ENCODE measurements around the gene CDYL.

The CDYL gene

GRCh38 chr6:4964675-4965561 is 188.7 kb downstream of the CDYL start:
- DNase-seq (ENCODE audit: low spot score), result no peak

DNA sequence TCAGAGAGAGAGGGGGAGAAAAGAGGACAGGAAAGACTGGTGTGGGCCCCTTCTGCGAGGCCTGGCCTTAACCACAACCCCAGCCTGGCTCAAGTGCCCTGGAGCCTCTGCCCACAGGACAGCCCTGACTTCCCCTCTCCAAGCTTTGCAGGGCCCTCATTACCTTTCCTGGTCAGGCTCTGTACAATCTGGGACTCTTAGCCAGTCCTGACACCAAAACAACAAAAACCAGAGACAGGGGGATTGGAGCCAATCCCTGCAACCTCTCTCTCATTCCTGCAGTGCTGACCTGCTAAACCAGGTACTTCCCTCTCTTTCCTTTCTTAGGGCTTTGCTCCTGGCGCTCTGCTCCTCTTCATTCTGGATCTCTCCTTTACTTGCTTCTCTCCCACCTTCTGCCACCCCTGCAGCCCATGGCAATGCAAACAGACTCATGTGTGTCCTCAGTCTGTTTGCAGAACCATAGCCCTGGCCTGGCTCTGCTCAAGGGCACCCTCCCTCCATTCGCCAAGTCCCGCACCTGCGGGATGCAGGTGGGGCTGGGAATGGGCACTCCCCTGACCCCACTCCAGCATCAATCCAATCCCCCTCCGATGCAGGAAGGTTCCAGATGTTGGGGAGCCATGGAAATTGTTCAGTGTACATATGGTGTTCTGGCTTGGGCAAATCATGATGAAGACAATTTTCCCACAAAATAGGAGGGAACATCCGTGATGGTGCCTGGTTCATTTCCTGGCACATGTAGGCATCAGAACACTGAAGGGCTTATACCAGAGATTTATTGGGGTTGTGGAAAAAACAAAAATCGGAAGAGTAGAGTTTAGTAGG is 189.6 kb downstream of the CDYL start:
- DNase-seq (ENCODE audit: low spot score), result no peak

DNA sequence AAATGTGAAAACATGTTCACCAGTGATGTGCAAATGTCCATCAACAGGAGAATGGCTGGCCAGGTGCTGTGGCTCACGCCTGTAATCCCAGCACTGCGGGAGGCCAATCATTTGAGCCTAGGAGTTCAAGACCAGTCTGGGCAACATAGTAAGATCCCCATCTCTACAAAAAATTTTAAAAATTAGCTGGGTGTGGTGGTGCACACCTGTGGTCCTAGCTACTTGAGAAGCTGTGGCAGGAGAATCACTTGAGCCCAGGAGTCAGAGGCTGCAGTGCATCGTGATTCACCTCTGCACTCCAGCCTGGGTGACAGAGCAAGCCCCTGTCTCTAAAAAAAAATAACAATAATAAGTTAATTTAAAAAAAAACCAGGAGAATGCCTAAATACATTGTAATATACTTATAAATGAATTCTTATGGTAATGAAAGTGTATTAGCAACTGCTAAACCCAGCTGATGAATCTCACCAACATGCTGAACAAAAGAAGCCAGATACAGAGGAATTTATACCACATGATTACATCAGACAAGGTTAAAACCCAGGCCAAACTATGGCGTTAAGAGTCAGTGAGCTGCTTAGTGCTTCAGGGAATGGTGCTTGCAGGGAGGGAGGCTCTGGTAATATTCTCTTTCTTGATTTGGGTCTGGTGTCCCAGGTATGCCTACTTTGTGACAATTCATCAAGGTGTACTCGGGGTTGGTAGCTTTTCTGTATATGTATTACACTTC is 191.3 kb downstream of the CDYL start:
- no peak for DNase-seq (ENCODE audit: low spot score)

GRCh38 chr6:4969609-4970285 is 193.5 kb downstream of the CDYL start:
- DNase-seq (ENCODE audit: low spot score), result no peak

- DNase-seq (ENCODE audit: low spot score), result no peak
Measured at GRCh38 chr6:4970739-4971395, 194.7 kb downstream of the CDYL start.

DNA sequence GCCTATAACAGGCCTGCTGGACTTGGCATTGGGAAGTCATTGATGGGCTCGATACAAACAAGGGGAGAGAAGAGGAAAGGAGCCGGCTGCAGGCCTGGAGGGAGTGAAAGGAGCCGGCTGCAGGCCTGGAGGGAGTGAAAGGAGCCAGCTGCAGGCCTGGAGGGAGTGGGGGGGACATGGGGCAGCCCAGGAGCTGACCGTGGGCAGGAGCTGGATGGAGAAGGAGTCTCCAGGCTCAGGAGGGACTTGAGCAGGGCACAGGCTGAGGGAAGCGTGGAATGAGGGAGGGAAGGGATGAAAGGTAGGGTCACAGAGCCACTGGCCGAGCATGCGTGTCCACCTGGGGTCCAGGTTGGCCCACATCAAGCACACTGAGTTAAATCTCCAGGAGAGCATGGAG is 195.6 kb downstream of the CDYL start:
- DNase-seq (ENCODE audit: low spot score), result no peak

DNA sequence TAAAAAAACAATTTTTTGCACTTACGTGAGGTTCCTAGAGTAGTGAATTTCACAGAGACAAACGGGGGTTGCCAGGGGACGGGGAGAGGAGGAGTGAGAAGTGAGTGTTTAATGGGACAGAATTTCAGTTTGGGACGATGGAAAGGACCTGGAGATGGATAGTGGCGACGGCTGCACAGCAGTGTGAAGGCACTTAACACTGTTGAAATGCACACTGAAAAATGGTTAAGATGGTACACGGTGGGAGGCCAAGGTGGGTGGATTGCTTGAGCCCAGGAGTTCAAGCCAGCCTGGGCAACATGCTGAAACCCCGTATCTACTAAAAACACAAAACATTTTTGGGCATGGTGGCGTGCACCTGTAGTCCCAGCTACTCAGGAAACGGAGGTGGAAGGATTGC is 196.2 kb downstream of the CDYL start:
- no peak for DNase-seq (ENCODE audit: low spot score)

GRCh38 chr6:4973415-4973814 is 197.2 kb downstream of the CDYL start:
- DNase-seq (ENCODE audit: low spot score), result no peak

DNA sequence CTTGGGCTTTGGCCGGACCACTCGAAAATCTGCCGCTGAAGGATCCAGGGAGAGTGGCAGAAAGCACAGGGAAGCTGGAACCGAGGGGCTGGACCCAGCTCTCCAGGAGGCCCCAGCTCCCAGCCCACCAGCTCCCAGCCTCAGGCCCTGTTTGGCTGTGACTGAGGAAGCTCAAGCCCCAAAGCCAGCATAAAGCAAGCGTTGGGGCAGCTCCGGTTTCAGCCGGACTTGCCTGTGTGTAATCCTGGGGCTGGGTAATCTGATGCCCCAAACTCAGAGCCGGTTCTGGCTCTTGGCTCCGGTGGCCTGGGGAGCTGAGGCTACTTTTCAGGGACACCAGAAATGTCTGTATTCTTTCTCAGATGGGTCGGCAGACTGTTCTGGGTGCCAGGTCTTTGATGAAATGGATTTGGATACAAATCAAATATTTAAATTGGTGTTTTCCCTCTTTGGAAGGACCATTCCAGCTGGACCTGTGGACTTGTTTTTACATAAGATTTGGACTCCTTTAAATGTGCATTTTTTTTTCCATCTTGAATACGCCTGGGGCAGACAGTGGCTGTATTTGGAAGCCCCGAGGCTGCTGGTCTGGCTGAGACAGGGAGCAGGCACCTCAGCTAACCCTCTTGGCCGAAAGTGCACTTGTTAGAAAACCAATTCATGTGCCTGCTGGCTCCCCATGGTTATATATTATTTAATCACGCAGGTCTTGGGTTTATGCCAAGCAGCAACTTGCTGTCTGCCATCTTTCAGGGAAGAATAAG is 198.0 kb downstream of the CDYL start:
- no peak for DNase-seq (ENCODE audit: low spot score)

DNA sequence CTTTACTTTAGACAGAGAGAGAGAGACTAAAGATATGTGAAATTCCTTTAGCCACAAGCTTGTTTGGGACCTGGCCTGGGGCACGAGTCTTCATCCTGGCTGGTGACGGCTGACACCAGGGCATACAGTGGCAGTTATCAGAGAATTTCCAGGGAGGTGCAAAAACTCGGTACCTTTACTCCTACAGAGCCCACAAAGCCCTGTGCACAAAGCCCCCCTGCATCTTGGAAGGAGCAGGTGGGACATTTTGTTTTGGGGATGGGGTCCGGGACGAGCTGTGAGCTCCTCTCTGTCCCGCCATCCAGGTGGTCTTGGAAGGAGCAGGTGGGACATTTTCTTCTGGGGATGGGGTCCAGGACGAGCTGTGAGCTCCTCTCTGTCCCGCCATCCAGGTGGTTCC is 198.8 kb downstream of the CDYL start:
- no peak for DNase-seq (ENCODE audit: low spot score)

GRCh38 chr6:4975506-4975905 is 199.3 kb downstream of the CDYL start:
- no peak for DNase-seq (ENCODE audit: low spot score)

GRCh38 chr6:4977468-4977867 is 201.3 kb downstream of the CDYL start:
- DNase-seq (ENCODE audit: low spot score), result no peak

DNA sequence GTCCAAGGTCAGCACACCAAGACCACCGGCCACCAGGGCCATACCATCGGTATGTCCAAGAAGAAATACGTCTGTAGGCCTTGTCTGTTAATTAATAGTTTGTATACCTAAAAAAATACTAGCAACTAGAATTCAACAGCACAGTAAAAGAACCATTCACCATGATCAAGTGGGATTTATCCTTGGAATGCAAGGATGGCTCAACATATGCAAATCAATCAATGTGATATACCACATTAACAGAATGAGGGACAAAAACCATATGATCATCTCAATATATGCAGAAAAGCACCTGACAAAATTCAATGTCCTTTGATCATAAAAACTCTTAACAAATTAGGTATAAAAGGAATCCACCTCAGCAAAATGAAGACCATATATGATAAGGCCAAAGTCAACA is 203.2 kb downstream of the CDYL start:
- no peak for DNase-seq (ENCODE audit: low spot score)

DNA sequence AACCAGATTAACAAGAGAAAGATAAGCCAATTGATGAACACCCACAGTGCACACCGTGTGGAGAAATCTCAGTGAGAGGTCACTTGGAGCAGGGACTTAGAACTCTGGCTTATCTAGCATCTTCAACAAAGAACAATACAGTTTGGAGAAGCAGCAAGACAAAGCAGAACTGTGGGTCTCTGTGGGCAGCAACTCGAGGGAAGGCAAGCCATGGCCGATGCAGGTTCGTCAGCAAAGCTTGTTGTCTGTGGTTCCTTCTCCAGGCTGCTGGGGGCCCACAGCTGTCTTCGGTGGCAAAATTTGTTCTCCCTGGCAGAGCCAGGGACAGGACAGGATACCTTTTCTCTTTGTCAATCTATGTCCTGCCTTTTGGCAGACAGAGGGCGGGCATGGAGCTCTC is 205.6 kb downstream of the CDYL start:
- no peak for DNase-seq (ENCODE audit: low spot score)

- DNase-seq (ENCODE audit: low spot score), result peak; percentile 24
Measured at GRCh38 chr6:4983322-4983721, 207.1 kb downstream of the CDYL start.

DNA sequence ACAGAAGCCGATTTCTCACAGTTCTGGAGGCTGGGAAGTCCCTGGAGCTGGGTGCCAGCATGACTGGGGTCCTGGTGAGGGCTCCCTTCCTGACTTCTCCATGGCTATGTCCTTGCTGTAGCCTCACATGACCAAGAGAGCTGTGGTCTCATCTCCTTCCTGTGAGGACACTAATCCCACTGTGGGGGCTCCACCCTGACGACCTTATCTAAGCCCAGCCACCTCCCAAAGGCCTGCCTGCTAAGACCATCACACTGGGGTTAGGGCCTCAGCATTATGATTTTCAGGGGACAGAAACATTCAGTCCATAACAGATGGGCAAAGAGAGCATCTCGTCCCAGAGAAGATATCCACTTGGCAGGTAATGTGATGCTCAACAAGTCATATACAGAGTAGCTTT is 210.8 kb downstream of the CDYL start:
- no peak for DNase-seq (ENCODE audit: low spot score)

GRCh38 chr6:4987432-4987831 is 211.2 kb downstream of the CDYL start:
- no peak for DNase-seq (ENCODE audit: low spot score)

DNA sequence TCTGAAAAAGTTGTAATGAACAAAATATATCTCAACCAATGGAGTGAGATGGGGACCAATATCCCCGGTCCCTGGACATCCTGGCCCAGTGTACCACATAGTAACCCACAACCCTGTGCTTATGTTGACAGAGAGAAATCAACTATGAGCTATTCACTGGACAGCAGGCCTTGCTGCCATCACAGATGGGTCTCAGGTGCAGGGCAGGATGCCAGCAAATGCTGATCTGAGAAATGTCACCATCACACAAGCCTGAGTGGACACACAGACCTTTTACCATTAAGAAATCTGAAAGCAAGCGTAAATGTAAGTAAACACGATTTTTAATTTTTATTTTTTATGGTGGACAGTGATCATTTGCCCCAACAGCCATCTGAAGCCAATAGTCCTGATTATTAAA is 218.5 kb downstream of the CDYL start:
- no peak for DNase-seq (ENCODE audit: low spot score)

DNA sequence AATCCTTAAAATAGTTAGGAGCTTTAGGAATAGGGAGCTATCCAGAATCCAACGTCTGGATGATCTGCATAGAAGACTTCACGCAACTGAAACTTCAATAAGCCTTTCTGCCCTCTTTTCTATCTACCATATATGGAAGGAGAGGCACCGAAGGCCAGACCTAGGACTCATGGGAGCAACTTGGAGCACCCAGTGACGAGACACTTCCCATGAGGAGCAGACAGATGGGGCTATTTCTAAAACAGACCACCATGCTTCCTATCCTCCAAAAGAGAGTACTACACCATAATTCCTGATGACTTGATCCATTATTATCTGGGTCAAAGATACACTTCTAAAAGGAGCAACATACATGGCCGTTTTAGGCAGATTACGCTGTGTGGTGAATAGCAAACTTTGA is 221.7 kb downstream of the CDYL start:
- no peak for DNase-seq (ENCODE audit: low spot score)

DNA sequence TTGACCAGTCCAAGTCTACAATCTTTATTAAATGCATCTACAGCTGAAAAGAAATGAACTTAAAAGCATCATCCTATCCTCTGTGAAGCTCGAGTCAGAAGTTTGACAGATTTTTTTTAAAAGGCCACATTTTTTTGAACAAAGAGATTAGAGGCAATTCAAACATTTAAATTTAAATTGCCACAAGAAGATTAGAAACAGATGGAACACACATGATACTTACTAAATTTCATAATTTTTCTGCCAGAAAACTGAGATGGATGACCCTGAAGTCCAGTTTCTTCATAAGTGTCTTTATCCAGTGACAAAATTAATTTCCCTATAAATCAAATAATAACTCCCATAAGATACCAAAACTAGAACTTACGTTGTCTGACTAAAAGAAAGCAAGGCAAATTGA is 223.4 kb downstream of the CDYL start:
- no peak for DNase-seq (ENCODE audit: low spot score)

Data from HuH-7 (cell line).